NCI-H2171 (cell line): Measurements from ENCODE around the gene SLC10A2.

Experiments used
- DNase-seq: peaks from one replicate; lab custom pipeline; 2025; lab: John Stamatoyannopoulos, UW

The SLC10A2 gene

DNA sequence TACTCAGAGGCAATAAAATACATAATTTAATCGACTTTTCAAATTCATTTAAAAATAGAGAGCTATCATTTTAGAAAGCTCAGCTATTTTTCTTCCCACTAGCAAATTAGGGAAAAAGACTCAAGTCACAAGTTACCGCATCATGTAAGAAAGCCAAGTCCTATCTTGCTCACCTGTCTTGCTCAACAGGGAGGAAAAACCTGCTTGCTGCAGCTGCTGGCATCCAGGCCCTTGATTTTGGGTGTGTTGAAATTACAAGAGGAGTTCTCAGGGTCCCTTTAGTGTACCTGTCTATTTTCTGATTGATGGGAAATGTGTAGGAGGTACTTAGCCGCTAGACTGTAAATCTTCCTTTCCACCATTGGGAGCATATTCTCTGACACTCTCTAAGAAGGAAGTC, 22.2 kb downstream of the SLC10A2 start:
- no peak for DNase-seq

- no peak for DNase-seq
These were observed 26.2 kb downstream of the SLC10A2 start for GRCh38 chr13:103040006-103040405.

- DNase-seq = no peak
These were observed 27.0 kb downstream of the SLC10A2 start for GRCh38 chr13:103039183-103039582.

DNA sequence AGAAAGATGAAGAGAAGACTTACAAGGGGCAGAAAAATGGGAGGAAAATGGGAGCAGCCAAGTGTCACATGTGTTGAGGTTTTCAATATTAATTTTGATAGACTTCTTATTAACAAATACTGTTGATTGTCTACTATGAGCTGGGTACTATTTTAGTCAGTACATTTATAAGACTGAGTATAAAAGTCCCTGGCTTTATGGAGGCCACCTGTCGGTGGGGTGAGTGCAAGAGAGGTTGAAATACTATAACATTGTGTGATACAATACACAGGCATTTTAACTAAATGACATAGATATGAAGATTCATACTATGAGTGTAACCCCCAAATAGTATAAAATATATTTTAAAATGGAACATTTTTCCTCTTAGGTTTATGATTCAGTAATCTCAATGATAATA, 29.9 kb downstream of the SLC10A2 start:
- no peak for DNase-seq

DNA sequence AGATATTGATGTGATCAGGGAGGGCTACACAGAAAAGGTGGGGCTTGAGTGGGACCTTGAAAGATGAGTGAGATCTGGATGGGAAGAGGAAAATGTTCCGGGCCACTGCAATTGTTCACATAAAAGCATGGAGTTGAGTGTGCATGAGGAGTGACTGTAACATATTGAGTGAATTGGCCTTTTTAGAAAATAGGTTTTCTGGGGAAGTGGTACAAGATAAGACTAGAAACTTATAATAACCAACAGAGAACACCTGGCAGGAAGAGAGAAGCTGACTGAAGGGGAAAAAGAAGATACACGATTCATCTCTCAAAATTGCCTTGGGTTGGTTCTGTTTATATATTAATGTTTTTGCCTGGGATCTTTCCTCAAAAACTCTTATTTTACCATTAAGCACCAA, 32.2 kb downstream of the SLC10A2 start:
- no peak for DNase-seq

- no peak for DNase-seq
These were observed 34.8 kb downstream of the SLC10A2 start for GRCh38 chr13:103031332-103031873.

- no peak for DNase-seq
These were observed 35.4 kb downstream of the SLC10A2 start for GRCh38 chr13:103030776-103031175.

DNA sequence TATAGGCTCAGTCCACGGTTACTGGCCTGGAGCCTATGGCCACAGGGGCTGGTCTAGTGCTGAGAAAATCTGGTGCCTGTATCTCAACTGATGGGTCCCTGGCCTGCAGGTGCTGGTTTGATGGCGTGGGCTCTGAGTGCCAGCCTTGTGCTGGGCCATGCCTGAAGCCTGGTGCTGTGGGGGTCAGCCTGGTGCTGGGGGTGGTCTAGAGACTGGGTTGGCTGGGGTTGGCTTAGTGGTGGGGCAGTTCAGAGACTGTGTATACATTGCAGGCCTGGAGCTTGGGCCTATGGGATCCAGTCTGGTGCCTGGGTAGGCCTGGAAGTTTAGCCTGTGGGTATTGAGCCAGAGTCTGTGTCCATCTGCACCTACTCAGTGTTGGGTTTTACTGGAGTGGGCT, 36.4 kb downstream of the SLC10A2 start:
- no peak for DNase-seq

GRCh38 chr13:103022336-103022735, 43.9 kb downstream of the SLC10A2 start:
- DNase-seq = no peak

- no peak for DNase-seq
These were observed 47.7 kb downstream of the SLC10A2 start for GRCh38 chr13:103018556-103018955.

- DNase-seq = no peak
These were observed 53.6 kb downstream of the SLC10A2 start for GRCh38 chr13:103012646-103013045.

GRCh38 chr13:103009051-103009840, 57.0 kb downstream of the SLC10A2 start:
- DNase-seq = no peak

GRCh38 chr13:103007427-103007762, 58.8 kb downstream of the SLC10A2 start:
- DNase-seq = no peak

DNA sequence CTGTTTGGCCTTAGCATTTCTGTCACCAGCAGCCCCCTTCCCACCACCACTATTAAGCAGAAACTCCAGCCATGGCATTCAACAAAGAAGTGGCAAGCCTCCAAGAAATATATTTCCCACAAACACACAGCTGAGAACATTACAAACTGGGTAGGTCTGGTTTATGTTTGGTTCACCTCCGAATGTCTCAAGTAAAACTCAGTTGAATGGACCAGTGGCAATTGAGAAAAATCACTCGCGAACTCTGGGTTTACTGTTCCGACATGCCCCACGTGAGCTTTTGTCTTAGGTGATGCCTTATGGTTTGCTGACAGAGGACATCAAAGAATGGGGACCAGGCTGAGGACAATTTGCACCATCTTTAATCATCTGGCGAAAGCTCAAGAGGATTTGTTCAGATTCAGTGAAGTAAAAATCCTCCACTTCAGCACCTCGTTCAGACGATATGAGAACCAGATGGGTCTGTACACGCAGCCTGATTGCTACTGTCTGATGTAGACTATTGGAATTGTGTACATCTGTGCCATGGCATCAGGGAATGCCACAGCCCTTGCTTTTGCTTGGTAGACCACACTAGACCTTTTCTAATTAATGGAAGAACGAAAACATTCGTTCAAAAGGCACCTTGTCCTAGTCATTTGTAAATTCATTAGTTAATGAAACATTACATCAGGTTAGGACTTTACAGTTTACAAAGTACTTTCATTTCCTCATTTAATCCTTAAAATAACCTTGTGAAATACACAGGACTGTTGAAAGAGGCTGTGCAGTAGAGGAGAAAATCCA, 59.4 kb downstream of the SLC10A2 start:
- DNase-seq = peak; percentile 3

DNA sequence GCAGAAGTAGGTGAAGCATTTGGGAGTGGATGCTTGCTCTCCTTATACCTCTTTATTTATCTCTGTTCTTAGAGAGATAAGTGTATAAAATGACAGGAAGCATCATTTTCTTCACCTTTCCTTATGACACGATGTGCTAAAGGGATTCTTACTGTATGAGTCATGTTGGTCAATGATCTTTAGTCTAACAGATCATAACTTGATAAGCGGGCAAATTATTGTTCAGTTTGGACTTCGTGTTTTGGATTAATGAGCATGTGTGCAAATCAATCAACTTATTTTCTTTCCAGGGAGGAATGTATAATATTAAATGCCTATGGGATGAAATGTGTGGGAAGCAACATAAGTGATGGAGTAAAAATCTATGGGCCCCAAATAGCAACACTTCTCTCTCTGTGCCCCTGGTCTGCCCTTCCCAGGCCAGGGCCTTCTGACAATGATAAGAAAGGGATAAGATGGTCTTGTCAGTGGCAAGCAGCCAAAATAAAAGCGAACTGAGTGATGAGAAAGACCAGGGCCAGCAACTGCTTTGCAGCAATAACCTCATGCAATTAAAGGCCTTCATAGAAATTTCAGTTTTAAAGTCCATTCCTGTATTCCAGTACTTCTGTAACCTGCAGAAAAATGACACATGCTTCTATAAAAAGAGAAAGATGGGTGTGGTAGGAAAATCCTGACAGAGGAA, 61.4 kb downstream of the SLC10A2 start:
- no peak for DNase-seq

DNA sequence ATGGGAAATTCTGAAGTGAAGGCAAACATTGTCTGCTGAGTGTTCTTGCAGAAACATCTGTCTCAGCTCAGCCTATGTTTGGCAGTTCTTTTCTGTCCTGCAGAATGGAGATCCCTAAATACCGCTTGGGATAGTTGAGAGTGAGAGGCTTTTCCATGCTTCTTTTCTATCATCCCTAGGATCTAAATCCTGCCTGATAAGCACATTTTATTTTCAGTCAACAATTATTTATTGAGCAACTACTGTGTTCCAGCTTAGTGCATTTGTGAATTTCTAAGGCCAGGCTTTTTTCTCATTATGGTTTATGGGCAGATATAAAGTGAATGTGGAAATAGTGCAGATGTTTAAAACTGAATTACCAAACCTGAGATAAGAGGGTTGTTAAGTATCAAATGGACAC, 62.6 kb downstream of the SLC10A2 start:
- no peak for DNase-seq

DNA sequence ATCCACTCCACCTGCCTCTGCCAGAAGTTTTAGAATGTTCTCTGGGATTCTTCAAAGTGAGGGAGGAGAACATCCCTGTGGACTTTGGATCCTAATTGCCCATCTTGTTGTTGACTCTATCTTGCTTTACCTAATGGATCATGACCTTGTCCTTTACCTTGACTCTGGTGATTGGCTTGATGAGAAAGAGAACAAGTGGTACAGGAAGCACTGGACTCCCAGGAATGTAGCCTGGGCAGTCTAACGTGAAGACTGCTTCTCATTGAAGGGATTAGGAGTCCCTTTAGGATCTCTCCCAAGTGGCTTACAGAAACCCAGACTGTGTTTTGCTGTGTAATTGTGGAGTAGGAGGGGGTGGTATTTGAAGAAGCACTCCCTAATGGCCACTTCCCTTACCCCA, 63.9 kb downstream of the SLC10A2 start:
- no peak for DNase-seq

DNA sequence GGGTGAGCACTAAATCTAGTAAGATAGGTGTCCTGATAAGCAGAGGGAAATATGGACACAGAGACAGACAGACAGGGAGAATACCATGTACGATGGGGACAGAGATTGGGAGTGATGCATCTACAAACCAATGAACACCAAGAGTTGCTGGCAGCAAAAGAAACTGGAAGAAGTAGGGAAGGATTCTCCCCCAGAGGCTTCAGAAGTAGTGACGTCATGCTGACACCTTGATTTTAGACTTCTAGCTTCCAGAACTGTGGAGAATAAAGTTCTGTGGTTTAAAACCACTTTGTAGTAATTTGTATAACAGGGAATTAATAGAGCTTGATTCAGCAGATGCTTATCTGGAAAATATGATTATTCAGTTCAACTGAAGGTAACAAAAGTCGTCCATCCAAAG, 66.1 kb downstream of the SLC10A2 start:
- DNase-seq = no peak

GRCh38 chr13:102999499-102999898, 66.7 kb downstream of the SLC10A2 start:
- DNase-seq = no peak
